OCI-LY1 (cell line): ENCODE measurements around the gene SLC25A27.

ENCODE experiments used
- H2AFZ ChIP-seq: fragments of 200-600 bp; sonication (generic), shearing (Covaris generic); 2 replicates; pipeline ENCODE4 v1.6.0; 2014; ENCODE audit warnings: antibody characterized with exemption, mild to moderate bottlenecking, low read length
- H3F3A ChIP-seq: fragments of 200-600 bp; sonication (generic), shearing (Covaris generic); 2 replicates; pipeline ENCODE4 v1.6.0; 2014; ENCODE audit warnings: mild to moderate bottlenecking, antibody characterized with exemption, low read length, moderate library complexity; ENCODE audit not compliant: insufficient read depth
- H3K27ac ChIP-seq: fragments of 200-600 bp; sonication (generic); 2 replicates; pipeline ENCODE4 v1.5.1; 2014; ENCODE audit warnings: low read length, mixed run types, mild to moderate bottlenecking, low read depth; ENCODE audit not compliant: poor library complexity, severe bottlenecking
- H3K27me3 ChIP-seq: fragments of 200-600 bp; sonication (generic); 2 replicates; pipeline ENCODE4 v1.6.0; 2014; ENCODE audit warnings: antibody characterized with exemption, mild to moderate bottlenecking, low read length, moderate library complexity; ENCODE audit not compliant: insufficient read depth
- H3K36me3 ChIP-seq: fragments of 200-600 bp; sonication (generic); 2 replicates; pipeline ENCODE4 v1.6.1; 2014; ENCODE audit warnings: mild to moderate bottlenecking, antibody characterized with exemption, low read length, moderate library complexity, mixed read lengths; ENCODE audit not compliant: insufficient read depth
- H3K4me1 ChIP-seq: fragments of 200-600 bp; sonication (generic); 2 replicates; pipeline ENCODE4 v1.5.1; 2014; ENCODE audit warnings: mild to moderate bottlenecking, low read length, moderate library complexity; ENCODE audit not compliant: insufficient read depth, severe bottlenecking
- H3K4me2 ChIP-seq: fragments of 200-600 bp; sonication (generic), shearing (Covaris generic); 2 replicates; pipeline ENCODE4 v1.6.1; 2014; ENCODE audit warnings: low read length
- H3K4me3 ChIP-seq: fragments of 200-600 bp; sonication (generic); 2 replicates; pipeline ENCODE4 v1.5.1; 2014; ENCODE audit warnings: low read length, low read depth, mild to moderate bottlenecking, mixed read lengths; ENCODE audit not compliant: poor library complexity, severe bottlenecking
- H3K79me2 ChIP-seq: fragments of 200-600 bp; shearing (Covaris generic); 2 replicates; pipeline ENCODE4 v1.6.1; 2016; ENCODE audit warnings: mixed run types, low read length, mixed read lengths; ENCODE audit not compliant: insufficient read depth
- H3K9ac ChIP-seq: fragments of 200-600 bp; sonication (generic), shearing (Covaris generic); 2 replicates; pipeline ENCODE4 v1.6.1; 2014; ENCODE audit warnings: mild to moderate bottlenecking, low read length, mixed read lengths
- H3K9me2 ChIP-seq: fragments of 200-600 bp; sonication (generic), shearing (Covaris generic); 2 replicates; pipeline ENCODE4 v1.6.1; 2014; ENCODE audit warnings: low read depth, mild to moderate bottlenecking, low read length, mixed read lengths
- H3K9me3 ChIP-seq: fragments of 200-600 bp; shearing (Covaris generic); 2 replicates; pipeline ENCODE4 v1.6.1; 2014; ENCODE audit warnings: low read length, mixed read lengths
- H4K20me1 ChIP-seq: fragments of 200-600 bp; sonication (generic), shearing (Covaris generic); 2 replicates; pipeline ENCODE4 v1.6.0; 2016; ENCODE audit warnings: mild to moderate bottlenecking, low read length; ENCODE audit not compliant: insufficient read depth
- EZH2 ChIP-seq: fragments of 200-600 bp; sonication (generic), shearing (Covaris generic); IDR thresholded peaks from 2 replicates; pipeline ENCODE4 v1.8.0; 2017; ENCODE audit warnings: borderline replicate concordance, mixed run types, mild to moderate bottlenecking, antibody characterized with exemption, low read length, moderate library complexity, mixed read lengths
- TF ChIP-seq, protein P1 (sequence below): fragments of 200-600 bp; sonication (generic), shearing (Covaris generic); IDR thresholded peaks from 2 replicates; pipeline ENCODE4 v1.5.1; 2017; ENCODE audit warnings: mild to moderate bottlenecking, antibody characterized with exemption, low read length, moderate library complexity, mixed read lengths

SLC25A27 gene

DNA sequence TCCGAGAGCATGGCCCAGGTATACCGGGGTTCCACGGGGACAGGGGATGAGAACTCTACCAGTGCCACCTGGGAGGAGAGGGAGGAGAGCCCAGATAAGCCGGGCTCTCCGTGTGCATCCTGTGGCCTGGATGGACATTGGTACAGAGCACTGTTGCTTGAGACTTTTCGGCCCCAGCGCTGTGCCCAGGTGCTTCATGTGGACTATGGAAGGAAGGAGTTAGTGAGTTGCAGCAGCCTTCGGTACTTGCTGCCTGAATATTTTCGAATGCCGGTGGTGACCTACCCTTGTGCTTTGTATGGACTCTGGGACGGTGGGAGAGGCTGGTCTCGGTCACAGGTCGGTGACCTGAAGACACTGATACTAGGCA is 36.2 kb downstream of the SLC25A27 start:
- Histone ChIP-seq H3F3A (no peaks in the 10 kb centered on the region), H3K9me3 (no peaks in the 10 kb centered on the region)
- TF ChIP-seq, protein P1, sequence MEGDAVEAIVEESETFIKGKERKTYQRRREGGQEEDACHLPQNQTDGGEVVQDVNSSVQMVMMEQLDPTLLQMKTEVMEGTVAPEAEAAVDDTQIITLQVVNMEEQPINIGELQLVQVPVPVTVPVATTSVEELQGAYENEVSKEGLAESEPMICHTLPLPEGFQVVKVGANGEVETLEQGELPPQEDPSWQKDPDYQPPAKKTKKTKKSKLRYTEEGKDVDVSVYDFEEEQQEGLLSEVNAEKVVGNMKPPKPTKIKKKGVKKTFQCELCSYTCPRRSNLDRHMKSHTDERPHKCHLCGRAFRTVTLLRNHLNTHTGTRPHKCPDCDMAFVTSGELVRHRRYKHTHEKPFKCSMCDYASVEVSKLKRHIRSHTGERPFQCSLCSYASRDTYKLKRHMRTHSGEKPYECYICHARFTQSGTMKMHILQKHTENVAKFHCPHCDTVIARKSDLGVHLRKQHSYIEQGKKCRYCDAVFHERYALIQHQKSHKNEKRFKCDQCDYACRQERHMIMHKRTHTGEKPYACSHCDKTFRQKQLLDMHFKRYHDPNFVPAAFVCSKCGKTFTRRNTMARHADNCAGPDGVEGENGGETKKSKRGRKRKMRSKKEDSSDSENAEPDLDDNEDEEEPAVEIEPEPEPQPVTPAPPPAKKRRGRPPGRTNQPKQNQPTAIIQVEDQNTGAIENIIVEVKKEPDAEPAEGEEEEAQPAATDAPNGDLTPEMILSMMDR, result no peak
- TF ChIP-seq EZH2, result no peak

DNA sequence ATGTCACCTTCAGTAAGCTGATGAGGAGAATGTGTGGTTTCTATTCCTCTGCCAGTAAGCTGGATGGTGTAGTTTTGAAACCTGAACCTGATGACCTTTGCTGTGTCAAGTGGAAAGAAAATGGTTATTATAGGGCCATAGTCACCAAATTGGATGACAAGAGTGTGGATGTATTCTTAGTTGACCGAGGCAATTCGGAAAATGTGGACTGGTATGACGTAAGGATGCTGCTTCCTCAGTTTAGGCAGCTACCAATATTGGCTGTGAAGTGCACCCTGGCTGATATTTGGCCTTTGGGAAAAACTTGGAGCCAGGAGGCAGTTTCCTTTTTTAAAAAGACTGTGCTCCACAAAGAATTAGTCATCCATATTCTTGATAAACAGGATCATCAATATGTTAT is 36.9 kb downstream of the SLC25A27 start:
- H3K9ac ChIP-seq, result no peak overlapping the region
- H3K4me1 ChIP-seq, result no peaks in the 10 kb centered on the region
- H3K27ac ChIP-seq, result no peak overlapping the region
- no peak overlapping the region for H2AFZ ChIP-seq
- H3K36me3 ChIP-seq, result no peaks in the 10 kb centered on the region
- TF ChIP-seq EZH2, result no peak
- TF ChIP-seq, protein P1, result no peak
- H4K20me1 ChIP-seq, result no peaks in the 10 kb centered on the region
- no peaks in the 10 kb centered on the region for H3K27me3 ChIP-seq
- H3K9me2 ChIP-seq, result no peaks in the 10 kb centered on the region
- H3F3A ChIP-seq, result no peaks in the 10 kb centered on the region
- H3K79me2 ChIP-seq, result no peaks in the 10 kb centered on the region
- no peak overlapping the region for H3K4me2 ChIP-seq
- no peak overlapping the region for H3K4me3 ChIP-seq
- no peaks in the 10 kb centered on the region for H3K9me3 ChIP-seq

More for the DNA sequence above, 36.2 kb downstream of the SLC25A27 start:
- Histone ChIP-seq H2AFZ (no peak overlapping the region), H3K27ac (no peak overlapping the region), H3K4me2 (no peak overlapping the region), H3K4me3 (no peak overlapping the region), H3K9me2 (no peaks in the 10 kb centered on the region), H3K4me1 (no peaks in the 10 kb centered on the region), H3K9ac (no peak overlapping the region), H3K27me3 (no peaks in the 10 kb centered on the region), H3K79me2 (no peaks in the 10 kb centered on the region), H4K20me1 (no peaks in the 10 kb centered on the region), H3K36me3 (no peaks in the 10 kb centered on the region)

DNA sequence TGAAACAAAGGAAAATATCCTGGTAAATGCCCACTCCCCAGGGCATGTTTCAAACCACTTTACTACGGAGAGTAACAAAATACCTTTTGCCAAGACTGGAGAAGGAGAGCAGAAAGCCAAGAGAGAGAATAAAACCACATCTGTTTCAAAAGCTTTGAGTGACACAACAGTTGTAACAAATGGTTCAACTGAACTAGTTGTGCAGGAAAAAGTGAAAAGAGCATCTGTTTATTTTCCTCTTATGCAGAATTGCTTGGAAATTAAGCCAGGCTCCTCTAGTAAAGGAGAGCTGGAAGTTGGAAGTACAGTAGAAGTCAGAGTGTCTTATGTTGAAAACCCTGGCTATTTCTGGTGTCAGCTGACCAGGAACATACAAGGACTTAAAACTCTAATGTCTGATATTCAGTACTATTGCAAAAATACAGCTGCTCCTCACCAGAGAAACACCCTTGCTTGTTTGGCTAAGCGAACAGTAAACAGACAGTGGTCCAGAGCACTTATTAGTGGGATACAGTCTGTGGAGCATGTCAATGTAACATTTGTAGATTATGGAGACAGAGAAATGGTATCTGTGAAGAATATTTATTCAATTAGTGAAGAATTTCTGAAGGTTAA is 37.5 kb downstream of the SLC25A27 start:
- Histone ChIP-seq H3K4me3 (no peak overlapping the region), H3K9me3 (no peaks in the 10 kb centered on the region), H3K36me3 (no peaks in the 10 kb centered on the region), H3K9ac (no peak overlapping the region), H3K79me2 (no peaks in the 10 kb centered on the region), H4K20me1 (no peaks in the 10 kb centered on the region), H3K27ac (no peak overlapping the region), H2AFZ (no peak overlapping the region), H3K27me3 (no peaks in the 10 kb centered on the region), H3K4me2 (no peak overlapping the region), H3K9me2 (no peaks in the 10 kb centered on the region), H3F3A (no peaks in the 10 kb centered on the region), H3K4me1 (no peaks in the 10 kb centered on the region)
- no peak for TF ChIP-seq EZH2
- TF ChIP-seq, protein P1, result no peak
